HFF-Myc (cell line): Measurements from ENCODE around the gene ZNF879.

ENCODE experiments used
- DNase-seq: peaks from one replicate; pipeline ENCODE4 v3.0.0-alpha.2; 2011; ENCODE audit warnings: low read depth; ENCODE audit errors: extremely low read depth
- H3K4me3 ChIP-seq: replicated peaks from 2 replicates; pipeline ENCODE4 v1.5.1; 2011; ENCODE audit warnings: low read depth, mild to moderate bottlenecking, control low read depth, low read length
- CTCF ChIP-seq: IDR thresholded peaks from 2 replicates; pipeline ENCODE4 v1.5.1; 2012; ENCODE audit warnings: mild to moderate bottlenecking, low read depth, low read length, control low read depth; ENCODE audit errors: missing control alignments

ZNF879 gene

GRCh38 chr5:179006564-179006963, 17.0 kb upstream of the ZNF879 start:
- no peak for TF ChIP-seq CTCF
- no peak for DNase-seq
- H3K4me3 ChIP-seq, result no peak overlapping the region

GRCh38 chr5:179008667-179009066, 14.9 kb upstream of the ZNF879 start:
- DNase-seq, result no peak
- H3K4me3 ChIP-seq, result no peak overlapping the region
- no peak for TF ChIP-seq CTCF

- DNase-seq, result no peak
- H3K4me3 ChIP-seq, result no peak overlapping the region
- no peak for TF ChIP-seq CTCF
Measured at GRCh38 chr5:179033004-179033580, 9.5 kb downstream of the ZNF879 start.

GRCh38 chr5:179044765-179045164, 21.2 kb downstream of the ZNF879 start:
- H3K4me3 ChIP-seq, result no peak overlapping the region
- TF ChIP-seq CTCF, result no peak
- DNase-seq, result no peak

- TF ChIP-seq CTCF, result no peak
- H3K4me3 ChIP-seq, result no peak overlapping the region
- DNase-seq, result no peak
Measured at GRCh38 chr5:179051784-179052183, 28.2 kb downstream of the ZNF879 start.

- no peak overlapping the region for H3K4me3 ChIP-seq
- TF ChIP-seq CTCF, result no peak
- DNase-seq, result no peak
Measured at GRCh38 chr5:179054036-179054785, 30.6 kb downstream of the ZNF879 start.

- no peak overlapping the region for H3K4me3 ChIP-seq
- no peak for TF ChIP-seq CTCF
- no peak for DNase-seq
Measured at GRCh38 chr5:179054876-179055275, 31.3 kb downstream of the ZNF879 start.
